K562 (cell line): ENCODE measurements around the gene SCLY. TPM values are rescaled to one million over a fixed set of nuclear protein-coding genes. Genes with fewer than 3 reads are reported as not detected.
A peak's percentile ranks its signal among the peaks of the same experiment; 100 is the strongest.

Source experiments
- ATAC-seq: fragments of 200-7000 bp; cut with Tn5 transposase; 3 replicates; pipeline ENCODE4 v1.9.1; 2020; ENCODE audit warnings: moderate library complexity
- BruUV-seq: library from RNA; stranded (reverse); fragments of 400-500 nt; replicated peaks from 2 replicates; lab custom pipeline; 2021; lab: Mats Ljungman, UMichigan
- CTCF ChIA-PET: fragments of 300-600 bp; formaldehyde crosslinking; extraction: SDS; loops from one replicate; lab custom pipeline; 2021; ENCODE audit warnings: low intra/inter-chr PET ratio; lab: Yijun Ruan, JAX
- POLR2A ChIA-PET: fragments of 300-600, 350-650 bp; sonication (Branson Sonifier 250); formaldehyde crosslinking; extraction: SDS; loops from one replicate; lab custom pipeline; 2021; ENCODE audit warnings: antibody characterized with exemption, inconsistent platforms; lab: Yijun Ruan, JAX
- DNase-seq, 4 experiments: peaks; one replicate each; pipeline versions ENCODE4 v3.0.0 to v3.0.0-alpha.2; 2011 to 2018; ENCODE audit warnings: low spot score in 3 of 4, mixed read lengths in 3 of 4; ENCODE audit errors: extremely low read depth in 1 of 4
- FAIRE-seq: peaks from 2 replicates; lab custom pipeline; 2011; peaks lifted over from hg19 to GRCh38; lab: Jason Lieb, UNC
- H2AFZ ChIP-seq: 2 replicates; pipeline ENCODE4 v1.6.0; 2011; ENCODE audit warnings: low read depth, low read length, control low read depth, inconsistent platforms
- H3K27ac ChIP-seq: fragments of 200-600 bp; 3 replicates; pipeline ENCODE4 v1.8.0; 2011; ENCODE audit warnings: low read depth, mild to moderate bottlenecking, control low read depth, inconsistent platforms, low read length, moderate library complexity, mixed read lengths; ENCODE audit errors: extremely low read depth
- H3K27me3 ChIP-seq, 2 experiments: fragments of 300-600 bp in 1 of 2; 2 replicates in 1 of 2; 3 replicates in 1 of 2; pipeline versions ENCODE4 v1.6.0 to v1.8.0; 2011; ENCODE audit warnings: inconsistent platforms in 2 of 2, low read length in 2 of 2, mild to moderate bottlenecking in 1 of 2, mixed read lengths in 1 of 2, moderate library complexity in 1 of 2; ENCODE audit not compliant: control insufficient read depth in 2 of 2, insufficient read depth in 2 of 2
- H3K36me3 ChIP-seq: fragments of 300-600 bp; 3 replicates; pipeline ENCODE4 v1.8.0; 2011; ENCODE audit warnings: mild to moderate bottlenecking, low read length, inconsistent platforms; ENCODE audit not compliant: control insufficient read depth, insufficient read depth
- H3K4me1 ChIP-seq, 2 experiments: fragments of 200-600 bp in 1 of 2; replicated peaks in 1 of 2; 2 replicates in 1 of 2; 3 replicates in 1 of 2; pipeline versions ENCODE4 v1.5.1 to v1.8.0; 2011; ENCODE audit warnings: inconsistent platforms in 2 of 2, low read length in 2 of 2, mild to moderate bottlenecking in 1 of 2, mixed read lengths in 1 of 2, moderate library complexity in 1 of 2; ENCODE audit not compliant: control insufficient read depth in 2 of 2, insufficient read depth in 2 of 2
- H3K4me2 ChIP-seq: 2 replicates; pipeline ENCODE4 v1.6.1; 2011; ENCODE audit warnings: low read length, control low read depth, inconsistent platforms, mixed read lengths; ENCODE audit not compliant: insufficient read depth
- H3K4me3 ChIP-seq: fragments of 200-600 bp; sonication (generic), shearing (Covaris generic); 2 replicates; pipeline ENCODE4 v1.5.1; 2016; ENCODE audit warnings: control low read depth, inconsistent platforms
- H3K79me2 ChIP-seq: fragments of 200-600 bp; 3 replicates; pipeline ENCODE4 v1.8.0; 2011; ENCODE audit warnings: low read length, inconsistent platforms; ENCODE audit not compliant: control insufficient read depth, insufficient read depth
- H3K9ac ChIP-seq, 2 experiments: 2 replicates each; pipeline versions ENCODE4 v1.6.0 to v1.6.1; 2011; ENCODE audit warnings: low read depth in 2 of 2, low read length in 2 of 2, control low read depth in 1 of 2, inconsistent platforms in 1 of 2, mild to moderate bottlenecking in 1 of 2, mixed read lengths in 1 of 2; ENCODE audit not compliant: insufficient read depth in 1 of 2
- H3K9me1 ChIP-seq: one replicate; pipeline ENCODE4 v1.6.0; 2011; ENCODE audit warnings: inconsistent platforms, mild to moderate bottlenecking, low read length, moderate library complexity; ENCODE audit not compliant: control insufficient read depth, insufficient read depth
- H3K9me3 ChIP-seq: replicated peaks from 2 replicates; pipeline ENCODE4 v1.5.1; 2011; ENCODE audit warnings: low read depth, low read length, inconsistent platforms; ENCODE audit not compliant: control insufficient read depth, insufficient read depth
- H4K20me1 ChIP-seq: replicated peaks from 2 replicates; pipeline ENCODE4 v1.6.1; 2011; ENCODE audit warnings: low read length, inconsistent platforms, mixed read lengths; ENCODE audit not compliant: control insufficient read depth, insufficient read depth
- RBM25 ChIP-seq: fragments of 200-400 bp; formaldehyde crosslinking; IDR thresholded peaks from 2 replicates; pipeline ENCODE4 v1.6.1; 2018; ENCODE audit warnings: low read length, low read depth, moderate library complexity; ENCODE audit not compliant: severe bottlenecking
- TBP ChIP-seq: optimal IDR thresholded peaks from 2 replicates; pipeline ENCODE3; 2011; ENCODE audit warnings: low read depth, low read length, improper control_type of control experiment
- ZBTB49 ChIP-seq: sonication (generic); formaldehyde crosslinking; IDR thresholded peaks from 2 replicates; pipeline ENCODE4 v1.8.0; 2022; ENCODE audit warnings: missing genetic modification reagents, mild to moderate bottlenecking, borderline replicate concordance
- WGBS: fragments of 100-300 bp; shearing (Covaris generic); methylation state at CpG from one replicate; pipeline ENCODE4 v1.1.6; 2016; ENCODE audit warnings: low coverage, mixed read lengths; ENCODE audit not compliant: insufficient coverage; ENCODE audit errors: missing lambda C conversion rate; 5-methylcytosine and 5-hydroxymethylcytosine counted together
- in situ Hi-C: fragments of 300-500 bp; cut with MboI; formaldehyde crosslinking; loops from 4 replicates; pipeline ENCODE4 v1.15.0; 2018; ENCODE audit warnings: inconsistent platforms, mixed read lengths
- intact Hi-C: fragments of 100-400 bp; cut with micrococcal nuclease; formaldehyde crosslinking; loops from 2 replicates; pipeline ENCODE4 v1.14.2; 2022
- polyA plus RNA-seq, 8 experiments: library from polyadenylated mRNA; depleted of rRNA in 4 of 8; stranded (reverse) in 5 of 8; unstranded in 3 of 8; fragments of >200 nt; fragmentation: Nextera tagmentation in 2 of 8; fragmentation: Illumina TruSeq in 1 of 8; extraction: Ambion mirVana in 2 of 8; extraction: Trizol in 1 of 8; gene quantifications; 2 replicates each; pipeline versions ENCODE4 v1.2.1 to v1.2.3, GENCODE V29; 2011 to 2014; ENCODE audit warnings: inconsistent platforms in 1 of 8, missing spikeins in 1 of 8
- total RNA-seq, 7 experiments: library from RNA; depleted of rRNA in 6 of 7; stranded (reverse); fragments of >200 nt in 6 of 7; fragmentation: Illumina TruSeq in 2 of 7; extraction: Trizol in 2 of 7; gene quantifications; 2 replicates each; pipeline versions ENCODE4 v1.2.1 to v1.2.3, GENCODE V29; 2011 to 2021; ENCODE audit warnings: low replicate concordance in 1 of 7

Gene SCLY
- total and polyA plus RNA-seq, 9 of the 15 experiments (the other 6 are each of a cell fraction or from before 2014, with no cell fraction given), result 2.6 to 32.2 (median 21.1) TPM

GRCh38 chr2:238039151-238039550 is 21.6 kb upstream of the SCLY start:
- no peaks in the 10 kb centered on the region for H4K20me1 ChIP-seq
- WGBS, result 96% methylated on average over 5 of the region's 6 CpGs
- FAIRE-seq (no peak), DNase-seq (no peak), ATAC-seq (no peak)
- no peak overlapping the region for H3K4me3 ChIP-seq
- no peak overlapping the region for H3K27ac ChIP-seq
- no peaks in the 10 kb centered on the region for H3K79me2 ChIP-seq
- peaks cover 68% of the 10 kb centered on the region; the same call in 2 of the 3 replicates for H3K36me3 ChIP-seq
- no TSS peak for BruUV-seq
- in situ Hi-C loops (no loop called here), intact Hi-C loops (no loop called here)
- H3K9ac ChIP-seq, result no peak overlapping the region
- TF ChIP-seq RBM25, result peak; percentile 30
- TF ChIP-seq ZBTB49 (CRISPR knock-in tag), result no peak
- TF ChIP-seq TBP, result no peak
- no peaks in the 10 kb centered on the region for H3K9me3 ChIP-seq
- H3K4me2 ChIP-seq, result no peak overlapping the region
- no peaks in the 10 kb centered on the region for H3K27me3 ChIP-seq
- no peak overlapping the region for H2AFZ ChIP-seq
- ChIA-PET CTCF (no interaction called here), POLR2A (no interaction called here)
- H3K9me1 ChIP-seq, result no peaks in the 10 kb centered on the region
- H3K4me1 ChIP-seq, result no peaks in the 10 kb centered on the region
